ENCODE results near the gene FBXO42. TPM values are rescaled to one million over a fixed set of nuclear protein-coding genes. Genes with fewer than 3 reads are reported as not detected.

FBXO42 gene
- total and polyA plus RNA-seq, 4 donors, result 5.9 to 9.4 (median 6.5) TPM

GRCh38 chr1:16206547-16207317 lies 145.5 kb downstream of the FBXO42 start (continued):
- TF ChIP-seq, protein P1, sequence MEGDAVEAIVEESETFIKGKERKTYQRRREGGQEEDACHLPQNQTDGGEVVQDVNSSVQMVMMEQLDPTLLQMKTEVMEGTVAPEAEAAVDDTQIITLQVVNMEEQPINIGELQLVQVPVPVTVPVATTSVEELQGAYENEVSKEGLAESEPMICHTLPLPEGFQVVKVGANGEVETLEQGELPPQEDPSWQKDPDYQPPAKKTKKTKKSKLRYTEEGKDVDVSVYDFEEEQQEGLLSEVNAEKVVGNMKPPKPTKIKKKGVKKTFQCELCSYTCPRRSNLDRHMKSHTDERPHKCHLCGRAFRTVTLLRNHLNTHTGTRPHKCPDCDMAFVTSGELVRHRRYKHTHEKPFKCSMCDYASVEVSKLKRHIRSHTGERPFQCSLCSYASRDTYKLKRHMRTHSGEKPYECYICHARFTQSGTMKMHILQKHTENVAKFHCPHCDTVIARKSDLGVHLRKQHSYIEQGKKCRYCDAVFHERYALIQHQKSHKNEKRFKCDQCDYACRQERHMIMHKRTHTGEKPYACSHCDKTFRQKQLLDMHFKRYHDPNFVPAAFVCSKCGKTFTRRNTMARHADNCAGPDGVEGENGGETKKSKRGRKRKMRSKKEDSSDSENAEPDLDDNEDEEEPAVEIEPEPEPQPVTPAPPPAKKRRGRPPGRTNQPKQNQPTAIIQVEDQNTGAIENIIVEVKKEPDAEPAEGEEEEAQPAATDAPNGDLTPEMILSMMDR (IDR thresholded peaks at IDR 0.05; ENCODE audit: low read depth, low read length, missing input control), result no peak
- TF ChIP-seq FOXA2 (IDR thresholded peaks at IDR 0.05), result no peak
- TF ChIP-seq, protein P2, sequence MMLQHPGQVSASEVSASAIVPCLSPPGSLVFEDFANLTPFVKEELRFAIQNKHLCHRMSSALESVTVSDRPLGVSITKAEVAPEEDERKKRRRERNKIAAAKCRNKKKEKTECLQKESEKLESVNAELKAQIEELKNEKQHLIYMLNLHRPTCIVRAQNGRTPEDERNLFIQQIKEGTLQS (IDR thresholded peaks at IDR 0.05), result no peak

DNA sequence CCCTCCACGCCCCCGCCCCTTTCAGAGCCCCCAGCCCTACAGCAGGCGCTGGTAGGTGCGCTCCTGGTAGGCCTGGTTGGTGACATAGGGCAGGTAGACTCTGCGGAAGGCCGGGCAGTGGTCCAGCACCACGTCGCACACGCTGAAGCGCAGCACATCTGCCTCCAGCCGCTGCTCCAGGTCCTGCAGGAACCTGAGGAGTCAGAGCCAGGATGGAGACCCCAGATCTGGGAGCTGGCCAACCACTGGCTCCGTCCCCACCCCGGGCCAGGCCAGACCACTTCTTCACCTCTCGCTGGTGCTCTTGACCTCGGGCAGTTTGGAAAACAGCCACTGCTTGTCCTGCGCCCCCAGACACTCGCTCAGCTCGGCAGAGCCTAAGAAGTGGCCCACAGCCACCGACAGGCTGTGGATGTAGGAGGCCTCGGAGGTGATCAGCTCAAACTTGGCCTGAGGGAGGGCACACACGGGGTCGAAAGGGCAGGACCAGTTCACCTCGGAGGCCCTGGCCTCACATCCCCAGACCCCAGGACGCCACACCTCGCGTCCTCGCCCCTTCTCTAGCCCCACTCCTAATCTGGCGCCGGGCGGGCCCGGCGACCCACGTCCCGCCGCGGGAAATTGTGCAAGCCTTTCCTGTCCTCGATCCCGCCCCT lies 146.3 kb downstream of the FBXO42 start:
- 38% methylated on average over 38 of the region's 38 CpGs for WGBS
- Histone ChIP-seq H3K4me3 (ENCODE audit: low read depth in 1 of 3, low read length in 3 of 3) (peak overlapping the region in 1 of 3 donors; percentile 46), H3K36me3 (ENCODE audit: control insufficient read depth in 4 of 4, insufficient read depth in 3 of 4, low read depth in 1 of 4, low read length in 3 of 4) (no peaks in the 10 kb centered on the region), H3K4me1 (ENCODE audit: control insufficient read depth in 4 of 4, insufficient read depth in 4 of 4, low read length in 3 of 4) (peaks cover 0 to 7% (median under 1%) of the 10 kb centered on the region in 4 donors), H3K9me3 (ENCODE audit: control insufficient read depth in 4 of 4, low read length in 3 of 4) (no peaks in the 10 kb centered on the region), H3K9ac (ENCODE audit: low read depth in 1 of 2, low read length in 2 of 2) (peak overlapping the region in 1 of 2 donors; percentile 30), H3K27me3 (ENCODE audit: control insufficient read depth in 4 of 4, insufficient read depth in 4 of 4, low read length in 3 of 4) (no peaks in the 10 kb centered on the region), H3K27ac (ENCODE audit: low read depth in 1 of 2, low read length in 2 of 2) (peak overlapping the region; percentile 15 to 46)
- peak; percentile 56 for TF ChIP-seq NR2F2 (IDR thresholded peaks at IDR 0.05)
- no peak for TF ChIP-seq HNF4A (conservative IDR thresholded peaks at IDR 0.05)
- no peak for DNase-seq (ENCODE audit: low spot score)

DNA sequence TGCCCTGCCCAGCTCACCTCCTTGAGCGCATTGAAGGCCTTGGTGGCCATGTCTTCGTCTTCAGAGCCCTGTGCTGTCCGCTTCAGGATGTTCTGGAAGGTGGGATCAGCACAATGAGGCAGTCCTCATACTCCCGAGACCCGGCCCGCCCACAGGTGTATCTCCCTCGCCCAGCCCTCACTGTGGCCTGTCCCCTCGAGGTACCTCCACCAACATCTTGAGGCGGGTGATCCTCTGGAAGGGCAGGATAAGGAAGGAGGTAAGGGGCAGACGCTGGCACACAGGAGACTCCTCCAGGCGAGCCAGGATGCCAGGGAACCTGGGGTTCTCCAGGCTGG lies 147.0 kb downstream of the FBXO42 start:
- no peaks in the 10 kb centered on the region for H3K9me3 ChIP-seq (ENCODE audit: control insufficient read depth in 4 of 4, low read length in 3 of 4)
- no peaks in the 10 kb centered on the region for H3K27me3 ChIP-seq (ENCODE audit: control insufficient read depth in 4 of 4, insufficient read depth in 4 of 4, low read length in 3 of 4)
- H3K27ac ChIP-seq (ENCODE audit: low read depth in 1 of 2, low read length in 2 of 2), result no peak overlapping the region
- H3K9ac ChIP-seq (ENCODE audit: low read depth in 1 of 2, low read length in 2 of 2), result no peak overlapping the region
- no peak for DNase-seq (ENCODE audit: low spot score)
- 97% methylated on average over 11 of the region's 11 CpGs for WGBS
- no peak overlapping the region for H3K4me3 ChIP-seq (ENCODE audit: low read depth in 1 of 3, low read length in 3 of 3)
- H3K4me1 ChIP-seq (ENCODE audit: control insufficient read depth in 4 of 4, insufficient read depth in 4 of 4, low read length in 3 of 4), result peaks cover 0 to 7% (median under 1%) of the 10 kb centered on the region in 4 donors
- TF ChIP-seq JUND (IDR thresholded peaks at IDR 0.05) (no peak), FOXA1 (IDR thresholded peaks at IDR 0.05) (no peak), REST (IDR thresholded peaks at IDR 0.05) (no peak), RAD21 (IDR thresholded peaks at IDR 0.05) (no peak)
- TF ChIP-seq, protein P2 (IDR thresholded peaks at IDR 0.05), result no peak
- no peaks in the 10 kb centered on the region for H3K36me3 ChIP-seq (ENCODE audit: control insufficient read depth in 4 of 4, insufficient read depth in 3 of 4, low read depth in 1 of 4, low read length in 3 of 4)
